NCI-H345 (cell line): ENCODE data around the gene NPLOC4.
A peak's percentile ranks its signal among the peaks of the same experiment; 100 is the strongest.
"Not testable (repeated sequence)": the region's sequence is repeated elsewhere in the genome, so short reads cannot be mapped to it uniquely, and the experiment has no call there.

ENCODE experiments used
- DNase-seq: peaks from one replicate; lab custom pipeline; 2025; lab: John Stamatoyannopoulos, UW

The NPLOC4 gene

GRCh38 chr17:81533339-81534141 is 103.4 kb downstream of the NPLOC4 start:
- no peak for DNase-seq

- no peak for DNase-seq
These were observed 104.2 kb downstream of the NPLOC4 start for GRCh38 chr17:81532490-81533287.

- not testable (repeated sequence) for DNase-seq
These were observed 104.9 kb downstream of the NPLOC4 start for GRCh38 chr17:81531998-81532404.

GRCh38 chr17:81531013-81531412 is 105.9 kb downstream of the NPLOC4 start:
- not testable (repeated sequence) for DNase-seq

- no peak for DNase-seq
These were observed 107.5 kb downstream of the NPLOC4 start for GRCh38 chr17:81529437-81529803.

- no peak for DNase-seq
These were observed 108.1 kb downstream of the NPLOC4 start for GRCh38 chr17:81528651-81529436.

GRCh38 chr17:81528384-81528650 is 108.6 kb downstream of the NPLOC4 start:
- no peak for DNase-seq

- DNase-seq = no peak
These were observed 109.1 kb downstream of the NPLOC4 start, which contains the start of gene FSCN2 for GRCh38 chr17:81527591-81528383. Gene FSCN2, plus strand, starts transcription at chr17:81528377. Its CDS starts 155 bp downstream, at chr17:81528532.

- DNase-seq = no peak
These were observed 110.0 kb downstream of the NPLOC4 start for GRCh38 chr17:81526662-81527571.

- DNase-seq = no peak
These were observed 112.1 kb downstream of the NPLOC4 start for GRCh38 chr17:81524865-81525159.

GRCh38 chr17:81524039-81524864 is 112.7 kb downstream of the NPLOC4 start:
- no peak for DNase-seq

- DNase-seq = peak; percentile 72
These were observed 113.4 kb downstream of the NPLOC4 start for GRCh38 chr17:81523402-81524038.

- DNase-seq = no peak
These were observed 114.2 kb downstream of the NPLOC4 start for GRCh38 chr17:81522491-81523401.

GRCh38 chr17:81520021-81520901 is 116.7 kb downstream of the NPLOC4 start:
- no peak for DNase-seq

- DNase-seq = peak; percentile 80
These were observed 117.5 kb downstream of the NPLOC4 start for GRCh38 chr17:81519284-81520020.

GRCh38 chr17:81518785-81519283 is 118.1 kb downstream of the NPLOC4 start:
- DNase-seq = no peak
